Activated CD8-positive, alpha-beta memory T cell treated with anti-CD3 and anti-CD28 coated beads for 4 hours (primary cell): ENCODE results near the gene LDB1.

Experiments used
- DNase-seq, 2 donors: peaks; one replicate each; pipeline ENCODE4 v3.0.0-alpha.2; 2020; ENCODE audit warnings: low read depth in 2 of 2

LDB1 gene

DNA sequence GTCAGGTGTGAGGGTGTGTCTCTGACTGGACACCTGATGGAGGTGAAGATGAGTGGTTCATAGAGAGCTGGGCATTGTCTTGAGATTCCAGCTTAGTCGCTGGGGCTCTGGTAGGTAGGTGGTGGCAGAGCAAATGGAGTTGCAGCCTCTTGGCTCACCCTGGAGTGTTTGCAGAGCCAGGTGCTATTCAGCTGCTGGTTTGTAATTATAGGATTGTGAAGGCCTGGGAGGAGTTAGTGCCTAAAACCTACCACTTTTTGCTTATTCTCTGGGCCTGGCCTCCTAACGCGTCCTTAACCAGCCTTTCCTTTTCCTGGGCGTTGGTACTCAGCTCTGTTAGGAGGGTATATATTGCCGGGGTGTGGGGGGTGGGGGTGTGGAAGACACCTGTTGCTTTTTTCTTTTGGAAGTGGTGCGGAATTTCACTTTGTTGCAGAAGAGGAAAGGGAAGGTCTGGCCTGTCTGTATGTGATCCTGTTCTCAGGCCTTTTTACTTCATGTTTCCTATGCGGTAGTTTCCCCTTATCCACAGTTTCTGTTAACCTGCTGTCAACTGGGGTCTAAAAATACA lies 15.9 kb upstream of the LDB1 start:
- no peak for DNase-seq

- no peak for DNase-seq
Measured at GRCh38 chr10:102134416-102134815, 14.2 kb upstream of the LDB1 start.

DNA sequence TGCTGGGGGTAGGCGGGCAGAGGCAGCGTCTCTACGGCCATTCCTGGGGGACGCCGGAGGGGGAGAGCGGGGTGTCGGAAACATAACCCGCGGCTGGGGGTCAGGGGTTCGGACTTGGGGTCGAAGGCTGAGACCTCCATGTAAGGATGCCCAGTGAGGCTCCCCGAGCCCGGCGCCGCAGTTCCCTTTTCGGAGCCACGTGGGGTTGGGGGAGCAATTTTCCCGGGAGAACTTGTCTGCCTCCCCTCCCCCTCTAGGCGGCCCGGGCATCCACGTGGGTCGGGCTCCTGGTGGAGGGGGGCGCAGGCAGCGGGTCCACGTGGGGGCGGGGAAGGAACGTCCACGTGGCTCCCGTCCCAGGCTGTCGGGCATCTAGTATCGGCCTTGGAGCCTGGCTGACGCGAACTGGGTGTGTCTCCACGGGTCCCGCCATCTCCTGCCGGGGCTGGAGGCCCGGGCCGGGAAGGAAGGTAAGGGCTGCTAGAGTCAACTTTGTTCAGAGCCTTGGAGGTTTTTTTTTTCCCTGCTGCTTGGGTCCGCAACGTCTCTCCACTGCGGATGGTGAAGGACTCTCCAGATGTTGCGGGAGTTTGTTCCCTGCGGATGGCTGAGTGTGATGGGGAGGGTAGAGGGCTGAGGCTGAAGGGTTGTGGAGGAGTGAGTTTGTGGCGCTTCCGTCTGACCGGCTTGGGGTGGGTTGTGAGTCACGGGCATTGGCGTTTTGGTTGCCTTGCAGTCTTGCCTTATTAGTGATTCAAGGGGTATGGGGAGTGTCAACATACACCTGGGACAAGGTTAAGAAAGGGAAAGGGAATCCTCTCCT lies 13.4 kb upstream of the LDB1 start:
- DNase-seq, result peak; percentile 40 to 58

DNA sequence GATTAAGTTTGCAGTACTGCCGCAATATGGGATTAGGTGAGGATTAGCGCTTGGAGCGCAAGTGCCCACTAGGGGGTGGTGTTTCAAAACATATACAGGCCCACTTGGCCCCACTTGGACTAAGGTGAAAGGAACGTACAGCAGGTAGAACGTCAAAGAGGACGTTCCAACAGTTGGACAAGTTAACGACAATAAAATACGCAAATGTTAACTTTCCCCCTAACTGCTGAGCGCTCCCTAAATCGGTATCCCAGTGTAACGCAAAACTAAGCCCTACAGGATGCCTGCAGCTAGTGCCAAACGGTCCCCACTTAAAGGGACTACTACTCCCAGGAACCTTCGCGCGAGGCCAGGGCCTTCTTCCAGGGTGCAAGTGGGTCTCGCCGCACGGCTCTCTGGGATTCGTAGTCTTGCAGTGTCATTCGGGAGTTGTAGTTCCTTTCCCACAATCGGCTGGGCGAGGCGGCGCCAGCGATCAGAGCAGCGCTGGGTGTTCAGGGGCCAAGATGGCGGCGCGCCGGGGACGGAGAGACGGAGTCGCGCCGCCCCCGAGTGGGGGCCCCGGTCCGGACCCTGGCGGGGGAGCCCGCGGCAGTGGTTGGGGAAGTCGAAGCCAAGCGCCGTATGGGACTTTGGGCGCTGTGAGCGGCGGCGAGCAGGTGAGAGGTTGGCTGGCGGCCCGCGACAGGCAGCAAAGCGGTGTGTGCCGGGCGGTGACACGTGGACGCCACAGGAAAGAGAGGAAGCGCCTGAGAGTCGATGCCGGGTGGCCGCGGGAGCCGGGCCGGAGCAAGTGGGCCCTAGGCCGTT lies 12.6 kb upstream of the LDB1 start, which contains the start of gene PPRC1:
PPRC1 (plus strand) TSS at position 478 of the 810 bp plus-strand sequence; CDS start at position 507, 29 bp downstream.
- DNase-seq, result peak; percentile 90 to 98

- no peak for DNase-seq
Measured at GRCh38 chr10:102132193-102132562, 12.0 kb upstream of the LDB1 start.

DNA sequence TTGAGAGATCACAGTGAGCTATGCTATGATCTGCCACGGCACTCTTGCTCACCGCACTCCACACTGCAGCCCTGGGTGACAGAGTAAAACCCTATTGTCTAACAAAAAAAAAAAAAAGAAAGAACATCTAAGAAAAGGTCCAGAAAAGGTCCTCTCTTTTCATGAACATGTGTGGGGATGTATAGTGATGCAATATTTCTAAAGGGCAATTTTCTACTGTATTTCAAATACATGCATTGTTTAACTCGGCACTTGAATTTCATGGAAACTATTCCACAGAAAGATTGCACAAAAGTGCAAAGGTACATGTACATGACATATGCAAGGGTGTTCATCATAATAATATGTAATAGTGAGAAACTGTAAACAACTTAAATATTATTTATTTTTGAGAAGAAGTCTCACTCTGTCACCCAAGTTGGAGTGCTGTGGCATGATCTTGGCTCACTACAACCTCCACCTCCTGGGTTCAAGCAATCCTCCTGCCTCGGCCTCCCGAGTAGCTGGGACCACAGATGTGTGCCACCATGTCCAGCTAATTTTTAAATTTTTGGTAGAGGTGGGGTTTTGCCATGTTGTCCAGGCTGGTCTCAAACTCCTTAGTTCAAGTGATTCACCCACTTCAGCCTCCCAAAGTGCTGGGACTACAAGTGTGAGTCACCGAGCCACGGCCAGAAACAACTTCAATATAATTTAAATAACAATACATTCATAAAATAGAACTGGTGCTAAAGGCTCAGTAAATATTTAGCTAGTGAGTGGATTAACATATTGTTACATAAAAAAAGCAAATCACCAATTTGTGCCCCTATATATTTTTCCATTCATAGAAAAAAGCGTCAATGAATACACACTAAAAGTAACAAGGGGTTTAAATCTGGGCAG lies 11.4 kb upstream of the LDB1 start:
- no peak for DNase-seq

- no peak for DNase-seq
Measured at GRCh38 chr10:102123223-102123622, 3.1 kb upstream of the LDB1 start.

GRCh38 chr10:102122450-102122849 lies 2.3 kb upstream of the LDB1 start:
- DNase-seq, result no peak

DNA sequence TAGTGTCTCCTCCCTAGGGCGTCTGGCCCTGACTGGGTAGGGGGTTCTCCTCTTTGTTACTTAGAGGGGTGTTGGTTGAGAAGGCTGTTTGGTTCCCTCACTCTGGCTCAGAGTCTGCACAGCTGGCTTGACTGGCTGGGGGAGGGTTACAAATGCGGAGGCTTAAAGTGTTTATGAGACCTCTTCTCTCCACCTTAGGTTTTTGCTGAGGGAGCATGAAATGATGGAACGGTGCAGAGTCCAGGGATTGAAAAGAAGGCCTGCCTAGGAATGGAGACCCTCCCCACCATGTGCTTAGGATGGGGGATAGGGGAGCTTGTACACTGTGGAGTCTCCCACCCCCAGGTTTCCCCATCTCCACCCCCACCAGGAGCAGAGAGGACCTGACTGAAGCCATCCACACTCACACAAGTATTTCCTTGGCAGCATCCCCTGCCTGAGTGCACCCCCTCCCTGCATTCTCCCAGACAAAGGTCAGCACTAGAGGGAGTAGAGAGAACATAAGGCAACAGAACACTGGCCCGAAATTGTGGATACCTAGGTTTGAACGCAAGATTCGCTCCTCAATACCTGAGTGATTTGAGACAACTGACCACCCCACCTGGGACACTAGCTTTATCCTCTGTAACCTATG lies 1.7 kb upstream of the LDB1 start:
- DNase-seq, result no peak

- no peak for DNase-seq
Measured at GRCh38 chr10:102120991-102121738, 997 bp upstream of the LDB1 start.

DNA sequence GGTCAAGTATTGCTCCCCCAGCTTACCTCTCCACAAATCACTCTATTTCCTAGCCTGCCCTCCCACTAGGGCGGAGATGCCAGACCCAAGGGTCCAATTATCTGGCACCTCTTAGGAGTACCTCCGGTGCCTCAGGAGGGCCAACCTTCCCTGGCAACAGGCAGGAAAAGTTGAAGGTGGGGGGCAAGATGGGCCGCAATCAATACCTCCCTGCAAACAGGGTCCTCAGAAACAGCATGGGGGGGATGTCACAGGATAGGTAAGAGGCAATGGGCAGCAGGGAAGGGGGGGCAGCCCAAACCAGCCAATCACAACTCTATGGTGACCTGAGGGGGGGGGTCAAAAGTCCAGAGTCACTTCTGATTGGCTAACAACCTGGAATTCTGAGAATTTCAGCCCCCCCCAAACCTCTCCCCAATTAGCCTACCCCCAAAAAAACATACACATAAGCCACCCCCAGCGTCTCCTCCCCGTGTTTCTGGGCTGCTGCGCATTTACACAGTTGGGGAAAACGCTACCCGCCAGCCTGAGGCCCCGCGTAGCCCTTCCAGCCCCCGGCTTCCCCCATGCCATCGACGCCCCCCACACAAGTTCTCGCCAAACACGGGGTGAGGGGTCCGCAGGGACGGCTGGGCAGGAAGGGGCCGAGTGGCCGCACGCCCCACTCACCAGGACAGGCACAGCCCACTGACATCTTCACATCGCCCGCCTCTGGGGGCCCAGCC lies 589 bp downstream of the LDB1 start:
- no peak for DNase-seq

GRCh38 chr10:102118867-102119266 lies 1.3 kb downstream of the LDB1 start:
- no peak for DNase-seq

GRCh38 chr10:102117391-102118159 lies 2.6 kb downstream of the LDB1 start:
- peak in 1 of 2 donors; percentile 33 for DNase-seq

GRCh38 chr10:102116656-102117055 lies 3.5 kb downstream of the LDB1 start:
- no peak for DNase-seq

- DNase-seq, result no peak
Measured at GRCh38 chr10:102115775-102116174, 4.4 kb downstream of the LDB1 start.

GRCh38 chr10:102114861-102115618 lies 5.1 kb downstream of the LDB1 start:
- peak; percentile 66 to 72 for DNase-seq

GRCh38 chr10:102113956-102114857 lies 6.0 kb downstream of the LDB1 start:
- DNase-seq, result no peak
